ENCODE results near the gene DENND6B.

Gene DENND6B

DNA sequence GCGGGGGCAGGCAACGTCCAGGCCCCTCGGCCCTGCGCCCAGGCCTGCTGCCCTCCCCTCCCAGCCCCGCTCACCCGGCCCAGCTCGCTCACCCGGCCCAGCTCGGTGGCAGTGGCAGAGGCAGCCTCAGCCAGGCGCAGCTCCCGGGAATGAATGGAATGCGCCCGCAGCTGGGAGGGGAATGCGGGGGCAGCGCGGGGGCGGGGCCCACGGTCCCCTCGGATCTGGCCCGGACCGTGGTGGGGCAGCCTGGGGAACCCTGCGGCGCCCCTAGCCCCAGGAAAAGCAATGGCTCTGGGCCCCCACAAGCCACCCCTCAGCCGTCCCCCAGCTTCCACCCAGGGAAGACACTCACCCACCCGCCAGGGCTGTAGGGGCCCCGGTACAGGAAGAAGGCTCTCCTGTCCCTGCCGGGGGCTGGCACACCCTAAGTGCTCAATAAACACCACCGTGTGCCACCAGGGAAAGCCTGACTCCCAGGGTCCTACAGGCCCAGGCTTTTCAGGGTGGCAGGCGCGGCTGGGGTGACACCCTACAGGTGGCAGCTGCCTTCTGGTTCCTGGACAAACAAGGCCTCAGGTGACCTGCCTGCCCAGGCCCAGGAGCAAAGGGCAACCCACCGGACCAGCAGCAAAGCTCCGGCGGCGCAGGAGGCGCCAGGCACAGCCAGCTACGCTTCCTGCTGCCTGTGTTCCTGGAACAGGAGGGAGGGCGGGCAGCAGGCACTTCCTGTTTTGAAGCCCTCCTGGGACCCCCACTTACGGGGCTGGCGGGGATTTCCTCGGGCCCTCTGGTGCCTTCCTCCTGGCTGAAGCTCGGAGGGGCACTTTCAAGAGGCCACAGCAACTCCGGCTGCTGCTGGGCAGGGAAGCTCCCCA, 33.1 kb downstream of the DENND6B start:
- TF ChIP-seq, protein P1, sequence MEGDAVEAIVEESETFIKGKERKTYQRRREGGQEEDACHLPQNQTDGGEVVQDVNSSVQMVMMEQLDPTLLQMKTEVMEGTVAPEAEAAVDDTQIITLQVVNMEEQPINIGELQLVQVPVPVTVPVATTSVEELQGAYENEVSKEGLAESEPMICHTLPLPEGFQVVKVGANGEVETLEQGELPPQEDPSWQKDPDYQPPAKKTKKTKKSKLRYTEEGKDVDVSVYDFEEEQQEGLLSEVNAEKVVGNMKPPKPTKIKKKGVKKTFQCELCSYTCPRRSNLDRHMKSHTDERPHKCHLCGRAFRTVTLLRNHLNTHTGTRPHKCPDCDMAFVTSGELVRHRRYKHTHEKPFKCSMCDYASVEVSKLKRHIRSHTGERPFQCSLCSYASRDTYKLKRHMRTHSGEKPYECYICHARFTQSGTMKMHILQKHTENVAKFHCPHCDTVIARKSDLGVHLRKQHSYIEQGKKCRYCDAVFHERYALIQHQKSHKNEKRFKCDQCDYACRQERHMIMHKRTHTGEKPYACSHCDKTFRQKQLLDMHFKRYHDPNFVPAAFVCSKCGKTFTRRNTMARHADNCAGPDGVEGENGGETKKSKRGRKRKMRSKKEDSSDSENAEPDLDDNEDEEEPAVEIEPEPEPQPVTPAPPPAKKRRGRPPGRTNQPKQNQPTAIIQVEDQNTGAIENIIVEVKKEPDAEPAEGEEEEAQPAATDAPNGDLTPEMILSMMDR (IDR thresholded peaks at IDR 0.05; ENCODE audit: low read depth, low read length) = no peak
- peak overlapping the region in 1 of 2 donors; percentile 27 for H3K4me3 ChIP-seq (replicated peaks in 1 of 2; ENCODE audit: low read depth in 2 of 2, low read length in 2 of 2)
- DNase-seq (ENCODE audit: low read depth in 2 of 2) = peak; percentile 68 to 90

DNA sequence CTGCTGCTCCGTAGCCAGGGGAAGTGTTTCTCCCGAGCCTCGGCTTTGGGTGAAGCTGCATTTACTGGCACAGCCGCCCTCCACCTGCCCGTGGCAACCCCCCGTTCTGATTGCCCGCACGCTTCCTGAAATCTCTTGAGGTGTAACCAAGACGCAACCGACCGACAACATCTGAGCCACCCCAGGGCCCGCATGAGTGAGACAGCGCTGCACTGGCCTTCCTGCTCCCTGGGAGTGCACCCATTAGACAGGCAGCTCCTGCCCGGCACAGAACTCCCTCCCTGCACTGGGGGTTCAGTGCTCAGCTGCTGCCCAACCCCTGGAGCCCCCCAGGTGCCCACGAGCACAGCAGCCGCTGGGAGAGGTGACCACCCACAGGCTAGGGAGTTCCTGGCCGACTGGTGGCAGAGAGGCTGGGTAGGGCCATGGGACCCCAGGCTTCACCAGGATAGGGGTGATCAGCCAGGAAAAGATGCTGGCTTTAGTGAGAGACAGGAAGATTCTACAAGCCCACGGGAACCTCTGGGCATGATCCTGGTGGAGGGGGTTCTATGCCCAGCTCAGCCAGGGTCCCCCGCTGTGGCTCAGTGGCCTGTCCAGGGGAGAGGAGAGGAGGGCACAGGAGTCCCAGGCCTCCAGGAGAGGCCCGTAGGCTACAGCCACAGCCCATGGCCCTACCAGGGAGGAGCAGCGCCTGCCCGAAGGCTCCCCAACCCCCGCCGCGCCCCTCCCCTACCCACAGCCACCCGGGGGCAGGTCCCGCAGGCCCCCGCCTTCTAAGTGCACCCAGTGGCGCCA, 34.0 kb downstream of the DENND6B start:
- TF ChIP-seq, protein P1 (IDR thresholded peaks at IDR 0.05; ENCODE audit: low read depth, low read length) = no peak
- no peak for DNase-seq (ENCODE audit: low read depth in 2 of 2)
- peak overlapping the region in 1 of 2 donors; percentile 27 for H3K4me3 ChIP-seq (replicated peaks in 1 of 2; ENCODE audit: low read depth in 2 of 2, low read length in 2 of 2)

DNA sequence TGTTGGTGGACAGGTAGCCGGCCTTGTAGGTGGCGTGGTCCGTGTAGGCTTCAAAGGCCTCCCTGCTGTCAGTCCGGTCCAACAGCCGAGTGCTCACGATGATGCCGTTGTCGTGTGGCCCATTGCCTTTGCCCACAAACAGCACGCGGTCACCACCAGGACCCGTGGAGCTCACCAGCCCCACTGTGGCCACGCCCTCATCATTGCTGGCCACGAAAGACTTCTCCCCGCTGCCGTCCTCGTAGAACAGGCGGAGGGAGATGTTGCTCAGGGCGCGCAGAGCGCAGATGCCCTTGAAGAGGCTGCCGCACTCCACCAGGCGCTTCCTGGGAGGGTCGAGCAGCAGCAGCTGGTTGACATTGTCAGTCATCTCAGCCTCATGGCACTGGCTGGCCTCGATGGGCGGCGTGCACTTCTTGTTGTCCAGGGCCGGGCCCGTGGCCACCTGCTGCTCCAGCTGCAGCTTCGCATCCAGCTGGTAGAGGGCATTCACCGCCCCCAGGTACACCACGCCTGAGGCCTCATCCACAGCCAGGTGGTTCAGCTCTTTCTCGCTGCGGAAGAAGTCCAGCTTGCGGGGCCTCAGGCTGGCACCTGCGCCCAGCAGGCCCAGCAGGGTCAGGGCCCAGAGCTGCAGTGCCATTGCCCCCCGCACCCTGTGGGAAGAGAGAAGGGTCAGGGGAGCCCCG, 36.7 kb downstream of the DENND6B start:
- no peak for DNase-seq (ENCODE audit: low read depth in 2 of 2)
- TF ChIP-seq, protein P1 (IDR thresholded peaks at IDR 0.05; ENCODE audit: low read depth, low read length) = no peak
- no peak overlapping the region for H3K4me3 ChIP-seq (replicated peaks in 1 of 2; ENCODE audit: low read depth in 2 of 2, low read length in 2 of 2)

GRCh38 chr22:50289151-50289941, 37.5 kb downstream of the DENND6B start:
- no peak overlapping the region for H3K4me3 ChIP-seq (replicated peaks in 1 of 2; ENCODE audit: low read depth in 2 of 2, low read length in 2 of 2)
- DNase-seq (ENCODE audit: low read depth in 2 of 2) = no peak
- TF ChIP-seq, protein P1 (IDR thresholded peaks at IDR 0.05; ENCODE audit: low read depth, low read length) = no peak

DNA sequence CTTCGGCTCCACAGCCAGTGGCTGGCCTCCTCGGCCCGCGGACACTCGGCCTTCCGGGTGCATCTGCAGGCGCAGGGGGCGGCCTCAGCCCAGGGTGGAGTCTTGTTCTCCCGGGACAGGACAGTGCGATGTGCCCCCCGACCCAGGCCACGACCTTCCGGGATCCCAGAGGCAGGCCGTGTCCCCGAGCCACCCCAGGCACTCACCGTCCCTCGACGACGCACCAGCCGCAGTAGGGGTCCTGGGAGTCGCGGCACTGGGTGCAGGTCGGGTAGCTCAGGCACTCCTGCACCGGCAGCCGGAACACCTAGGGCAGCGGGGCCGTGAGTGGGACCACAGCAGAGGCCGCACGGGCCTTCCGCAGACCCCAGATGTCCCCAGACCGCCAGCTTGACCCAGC, 39.1 kb downstream of the DENND6B start:
- no peak for DNase-seq (ENCODE audit: low read depth in 2 of 2)
- H3K4me3 ChIP-seq (replicated peaks in 1 of 2; ENCODE audit: low read depth in 2 of 2, low read length in 2 of 2) = no peak overlapping the region
- TF ChIP-seq, protein P1 (IDR thresholded peaks at IDR 0.05; ENCODE audit: low read depth, low read length) = no peak

Data from cardiac fibroblast (primary cell).